Measurements from ENCODE around the gene C3orf85.
"Not testable (repeated sequence)": the region's sequence is repeated elsewhere in the genome, so short reads cannot be mapped to it uniquely, and the experiment has no call there.

C3orf85 gene, protein sequence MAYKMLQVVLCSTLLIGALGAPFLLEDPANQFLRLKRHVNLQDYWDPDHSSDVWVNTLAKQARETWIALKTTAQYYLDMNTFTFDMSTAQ

DNA sequence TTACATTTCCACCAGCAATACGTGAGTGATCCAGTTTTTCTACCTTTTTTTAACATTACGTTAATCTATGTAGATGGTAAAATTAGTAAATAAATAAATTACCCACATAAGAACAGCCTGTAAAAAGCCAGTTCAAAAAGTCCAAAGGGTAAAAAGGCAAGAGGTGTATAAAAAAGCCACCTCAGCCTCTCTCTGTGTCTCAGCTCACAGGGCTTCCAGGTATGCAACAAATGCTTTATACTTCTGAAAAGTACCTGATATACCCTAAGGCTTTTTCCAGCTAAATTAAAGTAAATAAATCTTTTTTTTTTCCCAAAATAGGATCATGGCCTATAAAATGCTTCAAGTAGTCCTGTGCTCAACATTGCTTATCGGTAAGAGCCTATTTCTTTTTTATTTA lies at the start of gene C3orf85:
TSS of gene C3orf85 (plus strand) at position 197 of the 400 bp plus-strand sequence. CDS start at position 326, 129 bp downstream.
- DNase-seq: no peak

DNA sequence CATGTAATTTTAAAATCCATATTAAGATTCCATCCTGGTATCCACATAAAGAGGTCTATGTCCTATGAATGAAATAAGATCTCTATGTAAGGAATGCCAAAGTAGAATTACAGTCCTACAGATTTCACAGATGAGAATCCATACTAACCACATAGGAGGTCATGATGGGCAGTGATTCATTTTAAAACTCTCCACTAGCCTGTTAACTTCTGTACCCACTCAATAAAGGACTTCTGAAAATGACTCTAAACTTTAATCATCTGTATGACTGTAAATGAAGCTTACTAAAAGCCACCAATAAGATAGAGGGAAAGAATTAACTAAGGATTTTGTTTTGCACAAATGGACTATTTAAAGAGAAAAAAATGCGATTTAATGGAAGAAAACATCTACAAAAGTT lies 47.3 kb upstream of the C3orf85 start:
- no peak for DNase-seq

DNA sequence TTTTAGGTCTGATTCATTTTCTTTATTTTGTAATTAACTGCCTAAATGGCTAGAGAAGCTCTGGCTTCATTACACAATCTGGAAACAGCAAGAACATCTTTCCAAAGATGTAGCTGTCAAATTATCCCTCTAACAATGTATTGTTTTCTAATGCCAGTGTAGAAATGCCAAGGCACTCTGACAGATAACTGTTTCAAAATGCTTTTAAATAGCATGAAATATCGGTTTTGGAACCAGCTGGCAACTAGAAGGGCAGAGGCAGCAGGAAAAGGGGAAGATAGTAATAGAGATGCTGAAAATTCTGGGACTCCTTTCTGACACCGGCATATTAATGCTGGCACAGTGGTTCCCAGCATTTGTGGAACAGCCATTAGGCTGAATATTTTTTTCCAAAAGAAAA lies 44.7 kb upstream of the C3orf85 start:
- no peak for DNase-seq

DNA sequence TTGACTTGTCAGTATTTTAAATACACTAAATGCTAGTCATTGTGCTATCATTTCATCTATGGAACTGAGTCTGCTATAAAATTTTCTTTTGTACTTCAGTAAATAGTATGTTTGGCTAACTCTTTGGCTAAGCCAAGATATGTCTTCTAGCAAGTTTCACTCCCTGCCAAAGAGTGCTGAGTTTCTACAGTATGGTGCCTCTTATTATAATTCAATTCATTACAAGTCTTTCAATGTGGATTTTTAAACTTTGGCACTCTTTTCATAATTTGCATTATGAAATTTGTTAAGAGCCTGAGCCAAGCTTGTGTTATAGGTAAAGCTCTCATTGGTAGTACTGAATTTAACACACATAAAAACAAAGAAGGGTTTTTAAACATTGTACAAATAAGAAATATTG lies 43.0 kb upstream of the C3orf85 start:
- DNase-seq: no peak

DNA sequence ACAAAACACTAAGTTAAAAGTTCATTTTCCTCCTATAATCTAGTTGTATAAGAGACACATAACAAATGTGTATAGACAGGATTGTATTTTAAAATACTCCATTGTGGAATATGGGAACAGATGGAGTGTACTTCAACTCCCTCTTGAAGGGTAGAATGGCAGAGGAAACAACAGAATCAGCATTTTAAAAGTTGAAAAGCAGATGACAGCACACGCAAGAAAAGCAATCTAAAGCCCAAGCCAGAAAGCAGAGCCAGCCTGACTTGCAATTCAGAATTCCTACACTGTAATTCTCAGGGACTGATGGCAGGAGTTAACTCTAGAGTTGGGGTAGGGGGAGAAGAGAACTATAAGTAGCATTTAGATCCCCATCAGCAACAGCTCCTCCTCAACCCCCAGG lies 41.4 kb upstream of the C3orf85 start:
- no peak for DNase-seq

DNA sequence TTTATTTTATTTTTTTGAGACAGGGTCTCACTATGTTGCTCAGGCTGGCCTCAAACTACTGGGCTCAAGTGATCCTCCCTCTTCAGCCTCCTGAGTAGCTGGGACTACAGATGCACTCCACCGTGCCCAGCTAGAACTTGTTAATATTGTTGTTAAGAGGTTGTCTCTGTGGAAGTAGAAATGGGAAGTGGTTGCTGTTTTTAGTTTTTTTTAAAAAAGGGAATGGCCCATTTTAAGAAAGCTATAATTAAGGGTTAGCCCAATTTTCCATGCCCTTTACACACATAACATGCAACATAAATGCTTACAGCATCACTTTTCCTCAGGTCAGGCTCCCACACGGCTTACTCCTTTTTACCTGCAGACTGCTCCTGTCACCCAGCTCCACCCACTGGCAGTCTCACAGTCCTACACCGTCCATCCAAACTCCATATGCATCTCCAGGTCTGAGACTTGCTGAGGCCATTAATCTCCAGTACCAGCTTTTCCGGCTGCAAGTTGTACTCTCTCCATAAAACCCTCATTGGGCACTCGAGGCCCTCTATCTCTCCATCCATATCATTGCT lies 38.4 kb upstream of the C3orf85 start:
- DNase-seq: peak; percentile 19

DNA sequence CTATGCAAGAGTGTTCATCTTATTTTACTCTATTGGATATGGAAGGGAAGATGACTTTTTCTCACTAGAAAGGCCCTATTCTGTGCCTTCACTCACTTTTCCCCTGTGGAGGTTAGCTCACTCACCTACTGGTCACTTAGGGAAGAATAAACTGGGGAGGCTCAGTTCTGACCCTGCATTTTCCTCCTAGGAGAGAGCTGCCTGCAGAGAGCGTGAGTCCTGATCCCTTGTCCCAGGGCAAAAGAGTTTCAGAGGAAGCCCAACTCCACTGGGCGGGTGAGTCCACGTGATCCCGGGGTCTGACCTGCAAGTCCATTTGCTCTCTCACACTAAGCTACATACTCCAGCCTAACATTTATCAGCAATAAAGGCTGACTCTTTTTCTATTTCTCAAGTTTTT lies 26.9 kb upstream of the C3orf85 start:
- no peak for DNase-seq

DNA sequence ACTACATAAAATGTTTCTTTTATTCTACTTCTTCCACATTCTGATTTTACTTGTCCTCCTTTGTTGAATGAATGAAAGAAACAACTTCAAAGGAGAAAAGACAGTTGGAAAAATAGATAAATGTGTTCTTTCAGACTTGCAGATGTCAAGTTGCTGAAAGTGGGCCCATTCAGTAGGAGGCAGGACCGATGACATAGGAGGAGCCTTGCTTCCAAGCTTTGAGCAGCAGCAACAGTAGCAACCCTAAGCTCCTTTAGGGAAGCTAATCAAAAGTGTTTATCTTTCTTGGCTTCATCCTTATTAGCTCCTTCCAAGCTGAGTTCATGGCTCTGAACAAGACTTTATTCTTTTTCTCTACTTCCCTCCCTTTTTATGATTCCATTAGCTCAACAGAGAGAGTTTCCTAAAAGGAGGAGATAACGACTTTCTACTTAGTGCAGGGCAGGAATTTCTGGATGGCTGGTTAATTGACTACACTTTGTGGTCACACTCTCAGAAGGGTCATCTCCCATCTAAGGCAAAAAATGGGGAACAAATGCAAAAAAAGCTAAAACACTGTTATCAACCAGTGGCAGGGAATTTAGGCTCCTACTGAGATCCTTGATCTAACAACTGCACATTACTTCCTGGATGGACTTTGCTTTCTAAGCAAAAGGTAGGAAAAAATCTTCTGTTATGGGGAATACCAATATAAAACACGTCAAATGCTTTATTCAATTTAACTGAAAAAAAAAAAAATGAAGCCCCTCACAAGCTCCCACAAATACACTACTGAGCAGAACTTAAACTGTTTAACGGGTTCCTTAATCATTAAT lies 23.4 kb upstream of the C3orf85 start:
- DNase-seq: no peak

DNA sequence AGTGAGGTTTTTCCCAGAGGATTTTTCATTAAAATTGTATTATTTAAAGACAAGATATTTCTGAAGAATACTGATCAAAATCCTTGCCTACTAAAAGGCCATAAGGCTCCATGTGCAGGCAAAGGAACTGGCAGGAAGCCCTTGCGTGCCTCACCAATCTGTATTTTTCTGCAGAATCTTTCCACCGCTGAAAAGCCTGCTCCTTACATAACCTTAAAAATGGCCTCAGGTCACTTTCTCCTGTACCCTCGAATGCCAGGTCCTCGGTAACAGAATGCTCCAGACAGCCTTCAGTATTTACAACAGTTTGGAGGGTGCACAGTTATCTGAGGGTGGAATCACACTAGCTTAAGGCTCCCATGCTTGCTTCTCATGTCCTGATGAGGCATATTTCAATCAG lies 21.8 kb upstream of the C3orf85 start:
- no peak for DNase-seq

DNA sequence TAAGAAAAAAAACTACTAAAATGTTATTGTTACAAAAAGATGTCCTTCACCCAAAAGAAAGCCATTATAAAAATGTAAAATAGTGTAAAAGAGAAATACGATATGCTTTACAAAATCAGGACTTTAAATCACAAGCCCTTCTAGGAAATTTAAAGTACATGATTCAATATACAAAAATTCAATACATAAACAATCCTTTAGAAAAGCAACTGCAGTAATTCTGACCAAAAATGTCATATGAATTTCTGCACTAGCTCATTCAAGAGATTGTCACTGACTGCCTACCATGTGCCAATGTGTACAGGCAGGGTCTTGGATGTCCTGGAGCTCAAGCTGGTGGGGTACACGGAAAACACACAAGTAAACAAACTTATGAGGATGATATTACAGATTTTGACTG lies 21.1 kb upstream of the C3orf85 start:
- no peak for DNase-seq

DNA sequence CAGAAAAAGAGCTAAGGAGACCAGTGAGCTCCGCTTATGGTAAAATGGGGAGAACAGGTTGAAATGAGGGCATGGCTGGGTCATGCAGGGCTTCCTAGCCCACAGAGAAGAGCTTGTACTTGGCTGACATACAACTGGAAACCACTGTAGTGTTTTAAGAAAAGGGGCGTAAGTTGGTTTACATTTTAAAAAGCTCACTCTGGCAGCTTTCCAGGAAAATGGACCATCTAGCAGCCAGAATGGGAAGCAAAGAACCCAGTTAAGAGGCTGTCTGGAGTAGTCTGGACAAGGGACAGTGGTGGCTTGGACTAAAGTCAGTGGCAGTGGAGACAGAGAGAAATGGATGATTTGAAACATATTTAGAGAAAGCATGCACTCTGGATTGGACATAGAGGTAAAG lies 20.5 kb upstream of the C3orf85 start:
- no peak for DNase-seq

DNA sequence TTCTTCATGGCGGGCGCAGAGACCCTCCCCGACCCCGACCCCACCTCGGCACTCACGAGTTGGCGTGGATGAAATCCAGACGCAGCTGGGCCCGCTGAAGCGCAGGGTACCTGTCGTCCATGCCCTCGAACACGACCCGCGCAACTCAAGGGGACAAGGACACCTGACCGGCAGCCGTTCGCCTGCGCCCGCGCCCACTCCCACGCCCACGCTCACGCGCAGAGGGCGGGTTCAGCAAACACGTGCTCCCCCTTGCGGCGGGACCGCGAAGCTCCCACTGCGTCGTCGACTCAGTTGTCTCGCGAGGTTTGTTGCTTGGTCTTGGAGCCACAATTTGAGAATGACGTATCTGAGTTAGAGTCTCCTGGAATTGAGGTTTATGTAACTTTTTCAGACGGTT lies 18.6 kb upstream of the C3orf85 start, which contains the start of gene MORC1:
TSS of gene MORC1 (minus strand) at position 196 of the 400 bp plus-strand sequence. CDS start at position 121, 75 bp downstream.
- no peak for DNase-seq

DNA sequence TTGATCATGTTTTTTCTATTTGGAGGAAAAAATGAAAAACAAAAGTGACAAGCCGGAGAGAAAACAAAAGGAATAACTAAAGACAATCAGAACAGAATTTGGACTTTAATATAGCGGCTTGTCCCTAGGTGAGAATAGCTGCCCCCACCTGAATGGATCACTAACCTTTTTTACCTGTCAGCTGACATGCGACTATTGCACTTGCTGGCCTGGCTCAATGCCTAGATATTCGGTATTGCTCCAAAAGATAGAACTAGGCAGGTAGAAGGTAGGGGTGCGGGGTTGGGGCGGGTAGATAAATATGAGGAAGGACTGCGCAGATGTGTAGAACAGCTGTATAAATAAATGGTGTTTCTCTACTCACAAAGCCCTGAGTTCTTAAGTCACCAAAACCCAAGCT lies 17.9 kb upstream of the C3orf85 start:
- no peak for DNase-seq

DNA sequence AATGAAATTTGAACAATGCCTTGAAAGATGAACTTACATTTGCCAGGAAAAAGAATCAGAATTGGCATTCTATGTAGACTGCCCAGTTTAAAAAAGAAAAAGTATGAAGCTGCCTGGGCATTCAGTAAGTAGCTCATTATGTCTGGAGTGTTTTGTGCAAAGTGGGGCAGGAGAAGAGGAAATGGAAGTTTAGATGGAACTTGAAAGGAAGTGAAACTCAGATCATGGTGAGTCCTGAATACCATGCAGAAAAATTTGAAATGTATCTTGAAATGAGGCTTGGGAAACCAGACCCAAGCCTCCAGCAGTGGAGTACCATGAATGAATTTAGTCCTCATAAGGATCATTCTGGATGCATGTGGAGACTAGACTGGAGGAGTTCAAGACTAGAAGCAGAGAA lies 13.8 kb upstream of the C3orf85 start:
- peak; percentile 21 for DNase-seq

DNA sequence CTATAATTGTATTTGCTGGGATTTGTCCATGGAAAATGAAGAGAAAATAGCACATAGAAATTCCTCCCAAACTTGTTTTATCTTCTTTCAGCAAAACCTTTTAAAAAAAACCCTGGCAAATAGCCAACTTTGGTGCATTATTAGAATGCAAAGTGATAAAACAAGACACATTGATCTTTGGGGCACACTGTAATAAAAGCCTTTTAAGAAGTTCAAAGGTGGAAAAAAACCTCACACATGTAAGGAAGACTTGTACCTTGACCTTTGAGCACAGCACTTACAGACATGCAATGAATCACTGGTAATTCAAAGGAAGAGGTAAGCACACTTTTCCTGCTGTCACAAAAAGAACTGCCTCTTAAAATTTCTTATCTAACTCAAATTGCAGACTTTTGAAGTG lies 10.6 kb upstream of the C3orf85 start:
- no peak for DNase-seq

DNA sequence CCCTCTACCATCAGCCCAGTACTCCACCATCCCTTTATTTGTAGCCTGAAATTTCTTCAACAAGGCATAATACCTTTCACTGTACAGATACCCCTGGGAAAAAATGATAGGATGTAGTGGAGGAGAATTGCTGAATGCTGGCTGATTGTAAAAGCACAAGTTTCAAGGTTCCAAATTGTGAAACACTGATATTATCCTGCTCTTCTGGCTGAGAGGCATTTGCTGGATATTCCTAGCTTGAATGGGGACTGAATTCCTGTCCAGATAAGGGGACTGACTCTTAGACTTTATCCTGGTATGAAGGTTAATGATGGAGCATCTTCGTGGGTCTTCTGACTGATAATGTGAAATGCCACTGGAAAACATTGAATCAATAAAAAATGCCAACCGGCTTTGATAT lies 9.0 kb upstream of the C3orf85 start:
- no peak for DNase-seq

DNA sequence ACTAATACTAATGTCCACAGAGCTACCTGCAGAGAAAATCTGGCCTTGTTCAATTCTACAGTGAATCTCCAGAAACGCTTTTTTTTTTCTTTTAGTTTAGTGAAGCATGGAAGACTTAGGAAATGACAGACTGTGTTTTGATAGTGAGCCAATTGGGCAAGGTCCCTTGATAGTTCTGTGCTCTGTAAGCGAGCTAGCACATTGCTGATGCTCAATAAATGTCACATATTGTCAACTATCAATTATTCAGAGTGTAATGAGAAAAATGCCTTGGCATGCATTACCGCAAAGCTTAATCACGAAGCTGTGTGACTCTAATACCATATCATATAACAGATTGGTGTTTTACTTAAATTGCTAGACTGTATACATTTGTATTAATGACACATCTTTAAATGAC lies 5.2 kb upstream of the C3orf85 start:
- DNase-seq: no peak

DNA sequence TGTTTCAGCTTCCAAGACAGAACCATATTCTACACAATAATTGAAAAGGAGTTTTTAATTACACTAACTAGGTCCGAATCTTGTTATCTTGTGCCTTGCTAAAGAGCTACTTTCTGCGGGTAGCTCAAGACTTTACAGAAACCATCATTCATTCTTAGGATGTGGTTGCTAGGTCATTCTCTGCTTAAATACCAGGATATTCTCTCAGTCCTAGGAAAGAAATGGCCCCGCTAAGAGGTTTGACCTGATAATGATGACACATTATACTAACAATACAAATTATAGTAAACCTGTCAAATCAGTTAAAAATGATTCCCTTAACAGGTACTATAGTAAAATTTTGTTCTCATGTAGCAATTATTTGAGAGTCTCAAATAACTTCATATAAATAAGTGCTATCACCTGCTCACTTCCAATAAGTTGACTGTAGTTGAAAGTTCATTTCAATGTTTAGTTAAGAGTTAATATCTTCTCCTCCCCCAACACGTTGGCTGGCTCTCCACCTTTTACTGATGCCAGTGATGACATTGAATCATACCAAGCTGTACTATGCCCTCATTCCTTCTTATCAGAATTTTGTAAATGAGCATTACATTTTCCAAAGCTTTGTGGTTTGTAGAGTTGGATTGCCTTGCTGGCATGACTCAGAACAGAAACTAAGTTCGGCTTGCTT lies 3.6 kb upstream of the C3orf85 start:
- no peak for DNase-seq

DNA sequence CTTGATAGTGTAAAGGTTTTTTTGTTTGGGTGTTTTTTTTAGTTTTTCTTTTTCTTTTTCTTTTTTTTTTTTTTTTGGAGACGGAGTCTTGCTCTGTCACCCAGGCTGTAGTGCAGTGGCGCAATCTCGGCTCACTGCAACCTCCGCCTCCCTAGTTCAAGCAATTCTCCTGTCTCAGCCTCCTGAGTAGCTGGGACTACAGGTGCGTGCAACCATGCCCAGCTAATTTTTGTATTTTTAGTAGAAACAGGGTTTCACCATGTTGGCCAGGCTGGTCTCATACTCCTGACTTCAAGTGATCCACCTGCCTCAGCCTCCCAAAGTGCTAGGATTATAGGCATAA lies 3.1 kb upstream of the C3orf85 start:
- DNase-seq: not testable (repeated sequence)

DNA sequence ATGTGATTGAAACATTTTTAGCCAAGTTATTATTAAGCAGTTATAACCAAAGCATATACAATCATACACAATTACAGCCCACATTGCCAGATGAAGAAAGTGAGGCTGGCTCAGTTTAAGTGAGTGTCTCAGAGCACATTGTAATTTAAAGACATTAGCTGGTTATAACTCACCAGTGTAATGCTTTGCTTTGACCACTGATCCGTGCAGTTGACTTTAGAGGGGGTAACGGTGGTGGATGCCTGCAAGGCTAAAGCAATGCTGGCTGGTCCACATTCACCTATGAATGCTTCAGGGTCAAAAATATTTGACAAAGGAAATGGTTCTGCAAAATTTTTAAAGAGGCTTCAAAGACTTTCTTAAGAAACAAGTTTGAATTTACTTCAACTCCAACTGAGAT lies 1.2 kb downstream of the C3orf85 start:
- no peak for DNase-seq

DNA sequence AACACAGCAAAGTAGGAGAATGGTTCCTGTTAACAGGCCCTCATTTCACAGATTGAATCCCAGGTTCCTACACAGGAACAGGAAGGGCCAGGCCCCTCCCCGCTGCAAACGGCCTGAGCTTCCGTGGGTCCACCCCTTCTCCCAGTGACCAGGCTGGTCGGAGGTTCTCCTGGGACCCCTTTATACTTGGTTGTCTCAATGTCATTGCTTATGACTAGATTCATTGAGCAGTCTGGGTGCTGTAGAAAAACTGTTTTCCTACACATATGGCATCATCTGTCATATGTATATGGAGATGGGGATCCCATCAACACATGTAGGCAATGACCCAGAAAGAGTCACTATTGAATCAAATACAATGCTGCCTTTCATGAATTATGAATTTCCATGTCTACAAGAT lies 3.8 kb downstream of the C3orf85 start:
- DNase-seq: no peak

DNA sequence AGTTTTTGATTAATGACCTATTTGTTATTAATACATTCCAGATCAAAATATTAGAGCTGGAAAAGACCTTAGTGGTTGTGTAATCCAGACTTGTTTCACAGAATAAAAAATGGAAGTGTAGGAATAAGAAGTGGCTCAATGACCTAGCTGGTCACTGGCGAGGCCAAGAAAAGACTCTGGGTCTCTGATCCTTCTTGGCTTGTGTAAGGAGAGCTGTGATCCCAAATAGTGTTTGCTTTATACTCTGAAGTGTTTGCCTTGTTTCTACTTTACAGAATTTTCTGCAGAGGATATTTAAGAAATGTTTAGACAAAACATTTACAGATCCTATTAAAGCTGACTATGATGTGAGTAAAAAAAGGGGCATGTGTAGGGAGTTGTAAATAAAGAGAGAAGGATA lies 7.1 kb downstream of the C3orf85 start:
- DNase-seq: no peak

DNA sequence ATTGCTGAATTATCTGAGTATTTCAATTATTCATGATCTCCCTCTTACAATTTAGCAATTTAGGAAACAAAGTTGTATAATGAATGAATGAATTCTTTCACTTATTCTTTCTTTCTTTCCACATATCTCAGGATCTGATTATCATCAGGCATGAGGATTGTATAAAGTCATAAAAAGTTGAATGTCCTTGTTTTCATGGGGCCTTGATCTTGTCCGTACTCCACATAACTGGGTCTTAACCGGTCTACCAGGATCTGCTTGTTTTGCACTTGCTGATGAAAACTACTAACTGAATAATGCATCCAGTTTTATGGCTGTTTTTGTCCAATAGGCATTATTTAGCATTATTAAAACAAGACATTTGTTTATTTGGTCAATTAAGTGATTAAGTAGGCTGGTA lies 12.6 kb downstream of the C3orf85 start:
- no peak for DNase-seq

DNA sequence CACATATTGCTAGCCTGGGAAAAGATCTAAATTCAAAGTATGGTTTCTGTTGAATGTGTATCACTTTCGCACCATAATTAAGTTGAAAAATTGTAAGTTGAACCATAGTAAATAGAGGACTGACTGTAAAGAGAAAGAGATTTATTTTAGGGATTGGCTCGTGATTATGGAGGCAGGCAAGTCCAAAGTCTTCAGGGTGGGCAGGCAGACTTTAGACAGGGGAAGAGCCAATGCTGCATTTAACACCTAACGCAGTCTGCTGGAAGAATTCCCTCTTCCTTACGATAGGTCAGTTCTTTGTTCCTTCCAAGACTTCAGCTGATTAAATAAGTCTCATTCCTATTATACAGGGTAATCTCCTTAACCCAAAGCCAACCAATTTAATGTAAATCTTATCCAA lies 15.8 kb downstream of the C3orf85 start:
- DNase-seq: no peak

Data from suppressor macrophage treated with lipopolysaccharide for 4 hours (primary cell).